HepG2 (cell line): ENCODE results near the gene LIM2. TPM values are rescaled to one million over a fixed set of nuclear protein-coding genes. Genes with fewer than 3 reads are reported as not detected.

Source experiments
- ATAC-seq: fragments of 200-7000 bp; cut with Tn5 transposase; 3 replicates; pipeline ENCODE4 v1.9.1; 2020; ENCODE audit warnings: mild to moderate bottlenecking, moderate library complexity
- BruUV-seq: library from RNA; stranded (reverse); fragments of 400-500 nt; replicated peaks from 2 replicates; lab custom pipeline; 2021; lab: Mats Ljungman, UMichigan
- CTCF ChIA-PET: fragments of 300-600 bp; formaldehyde crosslinking; extraction: SDS; loops from one replicate; lab custom pipeline; 2021; ENCODE audit warnings: low total read pairs, inconsistent platforms, low intra/inter-chr PET ratio; lab: Yijun Ruan, JAX
- POLR2A ChIA-PET: fragments of 350-600 bp; sonication (Branson Sonifier 250); formaldehyde crosslinking; loops from one replicate; lab custom pipeline; 2020; ENCODE audit warnings: antibody characterized with exemption, inconsistent platforms; lab: Yijun Ruan, JAX
- DNase-seq: peaks from one replicate; pipeline ENCODE4 v3.0.0-alpha.2; 2015; ENCODE audit warnings: low spot score
- FAIRE-seq: peaks from 3 replicates; lab custom pipeline; 2011; peaks lifted over from hg19 to GRCh38; lab: Jason Lieb, UNC
- H2AFZ ChIP-seq: one replicate; pipeline ENCODE4 v1.6.1; 2011; ENCODE audit warnings: low read length, inconsistent platforms
- H3K27ac ChIP-seq: fragments of 300-600 bp; 3 replicates; pipeline ENCODE4 v1.8.0; 2011; ENCODE audit warnings: mixed run types, mild to moderate bottlenecking, mixed read lengths, low read length, inconsistent platforms; ENCODE audit not compliant: insufficient read depth; ENCODE audit errors: extremely low read length
- H3K27me3 ChIP-seq, 2 experiments: fragments of 200-600 bp in 1 of 2; 2 replicates in 1 of 2; 3 replicates in 1 of 2; pipeline versions ENCODE4 v1.6.0 to v1.8.0; 2011; ENCODE audit warnings: low read length in 2 of 2, mild to moderate bottlenecking in 2 of 2, moderate library complexity in 2 of 2, inconsistent platforms in 1 of 2; ENCODE audit not compliant: insufficient read depth in 2 of 2, control insufficient read depth in 1 of 2
- H3K36me3 ChIP-seq, 2 experiments: fragments of 200-600 bp in 1 of 2; replicated peaks in 1 of 2; 2 replicates in 1 of 2; 3 replicates in 1 of 2; pipeline versions ENCODE4 v1.5.1 to v1.8.0; 2011; ENCODE audit warnings: low read length in 2 of 2, inconsistent platforms in 1 of 2; ENCODE audit not compliant: insufficient read depth in 2 of 2, control insufficient read depth in 1 of 2
- H3K4me1 ChIP-seq: 2 replicates; pipeline ENCODE4 v1.5.1; 2012; ENCODE audit warnings: low read length, inconsistent platforms; ENCODE audit not compliant: insufficient read depth
- H3K4me2 ChIP-seq: 2 replicates; pipeline ENCODE4 v1.6.0; 2011; ENCODE audit warnings: low read depth, low read length, inconsistent platforms
- H3K4me3 ChIP-seq, 3 experiments: fragments of 200-600 bp in 1 of 3; sonication (generic), shearing (Covaris generic) in 1 of 3; replicated peaks in 1 of 3; 2 replicates each; pipeline ENCODE4 v1.5.1; 2011 to 2016; ENCODE audit warnings: low read length in 3 of 3, inconsistent platforms in 2 of 3, low read depth in 2 of 3, mild to moderate bottlenecking in 2 of 3, control low read depth in 1 of 3, mixed read lengths in 1 of 3; ENCODE audit not compliant: insufficient read depth in 1 of 3
- H3K79me2 ChIP-seq: one replicate; pipeline ENCODE4 v1.6.1; 2011; ENCODE audit warnings: low read length, inconsistent platforms; ENCODE audit not compliant: insufficient read depth
- H3K9ac ChIP-seq: 2 replicates; pipeline ENCODE4 v1.6.0; 2011; ENCODE audit warnings: mild to moderate bottlenecking, low read depth, low read length, inconsistent platforms; ENCODE audit not compliant: insufficient read depth
- H3K9me3 ChIP-seq: 2 replicates; pipeline ENCODE4 v1.5.1; 2012; ENCODE audit warnings: mild to moderate bottlenecking, low read length
- H4K20me1 ChIP-seq: 2 replicates; pipeline ENCODE4 v1.6.0; 2011; ENCODE audit warnings: inconsistent platforms, mild to moderate bottlenecking, low read length, moderate library complexity; ENCODE audit not compliant: insufficient read depth
- AKAP8 ChIP-seq: sonication (generic); formaldehyde crosslinking; IDR thresholded peaks from 2 replicates; pipeline ENCODE4 v1.5.1; 2020; ENCODE audit warnings: mild to moderate bottlenecking, missing genetic modification reagents
- BCL6 ChIP-seq: IDR thresholded peaks from 2 replicates; pipeline ENCODE4 v1.6.1; 2016; ENCODE audit warnings: missing genetic modification reagents, missing compliant biosample characterization
- CBX1 ChIP-seq: IDR thresholded peaks from one replicate; pipeline ENCODE4 v1.6.1; 2016; ENCODE audit warnings: antibody characterized with exemption, low read depth
- DMTF1 ChIP-seq: sonication (generic); formaldehyde crosslinking; IDR thresholded peaks from 2 replicates; pipeline ENCODE4 v1.4.0; 2020; ENCODE audit warnings: mild to moderate bottlenecking, missing genetic modification reagents
- KAT8 ChIP-seq: IDR thresholded peaks from 2 replicates; pipeline ENCODE4 v1.6.1; 2016; ENCODE audit warnings: missing genetic modification reagents, missing compliant biosample characterization
- MEIS1 ChIP-seq: sonication (generic); formaldehyde crosslinking; IDR thresholded peaks from 2 replicates; pipeline ENCODE4 v1.9.0; 2021; ENCODE audit warnings: mild to moderate bottlenecking, missing genetic modification reagents, moderate library complexity, borderline replicate concordance
- MLLT10 ChIP-seq: sonication (generic); formaldehyde crosslinking; IDR thresholded peaks from 2 replicates; pipeline ENCODE4 v1.4.0; 2020; ENCODE audit warnings: missing genetic modification reagents
- PITX1 ChIP-seq: sonication (generic); formaldehyde crosslinking; IDR thresholded peaks from 2 replicates; pipeline ENCODE4 v1.5.1; 2020; ENCODE audit warnings: mild to moderate bottlenecking, missing genetic modification reagents
- RARA ChIP-seq: IDR thresholded peaks from 2 replicates; pipeline ENCODE4 v1.6.1; 2016; ENCODE audit warnings: missing genetic modification reagents, missing compliant biosample characterization
- SPEN ChIP-seq: sonication (generic); formaldehyde crosslinking; IDR thresholded peaks from 2 replicates; pipeline ENCODE4 v1.5.1; 2020; ENCODE audit warnings: low read depth, mild to moderate bottlenecking, missing genetic modification reagents
- TOPORS ChIP-seq: sonication (generic); formaldehyde crosslinking; IDR thresholded peaks from 2 replicates; pipeline ENCODE4 v1.8.0; 2023; ENCODE audit warnings: mild to moderate bottlenecking, missing genetic modification reagents
- UBTF ChIP-seq: sonication (generic); formaldehyde crosslinking; IDR thresholded peaks from 2 replicates; pipeline ENCODE4 v1.4.0; 2020; ENCODE audit warnings: mild to moderate bottlenecking, missing genetic modification reagents
- YEATS4 ChIP-seq: sonication (generic); formaldehyde crosslinking; IDR thresholded peaks from 2 replicates; pipeline ENCODE4 v1.4.0; 2020; ENCODE audit warnings: missing genetic modification reagents, borderline replicate concordance
- ZKSCAN1 ChIP-seq: fragments of 150-350 bp; IDR thresholded peaks from 2 replicates; pipeline ENCODE4 v1.6.1; 2014; ENCODE audit warnings: low read length
- ZNF232 ChIP-seq: sonication (generic); formaldehyde crosslinking; IDR thresholded peaks from 2 replicates; pipeline ENCODE4 v1.4.0; 2020; ENCODE audit warnings: missing genetic modification reagents, borderline replicate concordance
- ZNF256 ChIP-seq: sonication (generic); formaldehyde crosslinking; conservative IDR thresholded peaks from 2 replicates; pipeline ENCODE4 v1.4.0; 2020; ENCODE audit warnings: missing genetic modification reagents
- ZNF550 ChIP-seq: sonication (generic); formaldehyde crosslinking; IDR thresholded peaks from 2 replicates; pipeline ENCODE4 v1.4.0; 2020; ENCODE audit warnings: mild to moderate bottlenecking, missing genetic modification reagents, borderline replicate concordance
- ZNF644 ChIP-seq: IDR thresholded peaks from 2 replicates; pipeline ENCODE4 v1.6.1; 2016; ENCODE audit warnings: low read depth
- WGBS: methylation state at CpG from one replicate; pipeline ENCODE4 v1.1.6; 2017; ENCODE audit warnings: low lambda C conversion rate; 5-methylcytosine and 5-hydroxymethylcytosine counted together
- in situ Hi-C: cut with HindIII; loops from 2 replicates; pipeline ENCODE4 v1.10.0; 2017; ENCODE audit warnings: low pct_unique_long_range_greater_than_20kb; ENCODE audit not compliant: extremely low pct_ligation_motif_present
- intact Hi-C: fragments of 100-400 bp; cut with micrococcal nuclease; formaldehyde crosslinking; loops from one replicate; pipeline ENCODE4 v1.10.0; 2022; ENCODE audit not compliant: unreplicated experiment
- polyA plus RNA-seq, 8 experiments: library from polyadenylated mRNA; depleted of rRNA in 3 of 8; stranded (reverse) in 7 of 8; unstranded in 1 of 8; fragments of >200 nt; fragmentation: Illumina TruSeq in 4 of 8; extraction: Trizol in 4 of 8; gene quantifications; 2 replicates each; pipeline versions ENCODE4 v1.2.1 to v1.2.3, GENCODE V29; 2011 to 2016; ENCODE audit warnings: low read depth in 4 of 8, missing spikeins in 1 of 8, mixed read lengths in 1 of 8; ENCODE audit not compliant: insufficient read depth in 1 of 8
- total RNA-seq, 5 experiments: library from RNA; depleted of rRNA; stranded (reverse); fragments of >200 nt; fragmentation: Illumina TruSeq; extraction: Trizol; gene quantifications; 2 replicates each; pipeline ENCODE4 v1.2.3, GENCODE V29; 2016; ENCODE audit warnings: low read depth in 1 of 5
- TF ChIP-seq, protein P1 (sequence below): sonication (generic); formaldehyde crosslinking; IDR thresholded peaks from 2 replicates; pipeline ENCODE4 v1.8.0; 2022; ENCODE audit warnings: missing genetic modification reagents, low read depth, mild to moderate bottlenecking, borderline replicate concordance
- TF ChIP-seq, protein P2 (sequence below): fragments of 450-650 bp; IDR thresholded peaks from 2 replicates; pipeline ENCODE4 v1.6.1; 2017; ENCODE audit warnings: mild to moderate bottlenecking

Gene LIM2
- total and polyA plus RNA-seq, 2 of the 13 experiments (the other 11 are each of a cell fraction or from before 2014, with no cell fraction given), result 1.3 TPM; not detected in 1

GRCh38 chr19:51433043-51433442, 45.3 kb upstream of the LIM2 start:
- intact Hi-C loops, result no loop called here
- Histone ChIP-seq H3K27me3 (peaks cover 0 to 1% of the 10 kb centered on the region in 2 experiments; a peak in 2 of 5 replicates), H2AFZ (no peak overlapping the region), H3K4me1 (no peaks in the 10 kb centered on the region), H3K9ac (no peak overlapping the region), H3K9me3 (no peaks in the 10 kb centered on the region), H3K4me2 (no peak overlapping the region), H3K27ac (no peak overlapping the region), H3K36me3 (no peaks in the 10 kb centered on the region), H3K79me2 (no peaks in the 10 kb centered on the region), H3K4me3 (no peak overlapping the region), H4K20me1 (no peaks in the 10 kb centered on the region)
- in situ Hi-C loops, result no loop called here
- ChIA-PET POLR2A (no interaction called here), CTCF (no interaction called here)
- no TSS peak for BruUV-seq
- WGBS, result 7% methylated on average over 4 of the region's 4 CpGs
- FAIRE-seq, result no peak
- TF ChIP-seq RARA (CRISPR knock-in tag), result no peak
- no peak for TF ChIP-seq TOPORS
- no peak for TF ChIP-seq PITX1 (CRISPR knock-in tag)
- no peak for TF ChIP-seq ZNF256 (CRISPR knock-in tag)
- TF ChIP-seq ZNF550 (CRISPR knock-in tag), result no peak
- no peak for TF ChIP-seq YEATS4 (CRISPR knock-in tag)
- TF ChIP-seq MEIS1 (CRISPR knock-in tag), result no peak
- TF ChIP-seq KAT8 (CRISPR knock-in tag), result no peak
- no peak for TF ChIP-seq ZNF644 (CRISPR knock-in tag)
- no peak for TF ChIP-seq SPEN (CRISPR knock-in tag)
- TF ChIP-seq ZNF232 (CRISPR knock-in tag), result no peak
- no peak for TF ChIP-seq DMTF1
- no peak for TF ChIP-seq MLLT10 (CRISPR knock-in tag)
- TF ChIP-seq AKAP8 (CRISPR knock-in tag), result no peak
- TF ChIP-seq ZKSCAN1, result no peak
- TF ChIP-seq, protein P1, sequence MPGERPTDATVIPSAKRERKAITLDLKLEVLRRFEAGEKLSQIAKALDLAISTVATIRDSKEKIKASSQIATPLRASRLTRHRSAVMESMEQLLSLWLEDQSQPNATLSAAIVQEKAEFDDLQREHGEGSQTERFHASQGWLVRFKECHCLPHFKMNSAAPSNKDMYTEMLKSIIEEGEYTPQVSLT, result no peak
- TF ChIP-seq UBTF (CRISPR knock-in tag), result no peak
- TF ChIP-seq BCL6 (CRISPR knock-in tag), result no peak
- TF ChIP-seq, protein P2, sequence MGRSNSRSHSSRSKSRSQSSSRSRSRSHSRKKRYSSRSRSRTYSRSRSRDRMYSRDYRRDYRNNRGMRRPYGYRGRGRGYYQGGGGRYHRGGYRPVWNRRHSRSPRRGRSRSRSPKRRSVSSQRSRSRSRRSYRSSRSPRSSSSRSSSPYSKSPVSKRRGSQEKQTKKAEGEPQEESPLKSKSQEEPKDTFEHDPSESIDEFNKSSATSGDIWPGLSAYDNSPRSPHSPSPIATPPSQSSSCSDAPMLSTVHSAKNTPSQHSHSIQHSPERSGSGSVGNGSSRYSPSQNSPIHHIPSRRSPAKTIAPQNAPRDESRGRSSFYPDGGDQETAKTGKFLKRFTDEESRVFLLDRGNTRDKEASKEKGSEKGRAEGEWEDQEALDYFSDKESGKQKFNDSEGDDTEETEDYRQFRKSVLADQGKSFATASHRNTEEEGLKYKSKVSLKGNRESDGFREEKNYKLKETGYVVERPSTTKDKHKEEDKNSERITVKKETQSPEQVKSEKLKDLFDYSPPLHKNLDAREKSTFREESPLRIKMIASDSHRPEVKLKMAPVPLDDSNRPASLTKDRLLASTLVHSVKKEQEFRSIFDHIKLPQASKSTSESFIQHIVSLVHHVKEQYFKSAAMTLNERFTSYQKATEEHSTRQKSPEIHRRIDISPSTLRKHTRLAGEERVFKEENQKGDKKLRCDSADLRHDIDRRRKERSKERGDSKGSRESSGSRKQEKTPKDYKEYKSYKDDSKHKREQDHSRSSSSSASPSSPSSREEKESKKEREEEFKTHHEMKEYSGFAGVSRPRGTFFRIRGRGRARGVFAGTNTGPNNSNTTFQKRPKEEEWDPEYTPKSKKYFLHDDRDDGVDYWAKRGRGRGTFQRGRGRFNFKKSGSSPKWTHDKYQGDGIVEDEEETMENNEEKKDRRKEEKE, result no peak
- TF ChIP-seq CBX1, result no peak
- no peak for DNase-seq
- no peak for ATAC-seq
